ENCODE measurements around the gene ZSCAN1.
"Not testable (repeated sequence)": the region's sequence is repeated elsewhere in the genome, so short reads cannot be mapped to it uniquely, and the experiment has no call there.

ZSCAN1 gene

GRCh38 chr19:58033741-58034476, at the start of gene ZSCAN1:
ZSCAN1 (plus strand) TSS chr19:58034025; CDS start chr19:58037837, 3,812 bp downstream.
- peak in 2 of 4 experiments; percentile 5 to 20 for DNase-seq (ENCODE audit: low read depth in 4 of 4, low spot score in 1 of 4)

DNA sequence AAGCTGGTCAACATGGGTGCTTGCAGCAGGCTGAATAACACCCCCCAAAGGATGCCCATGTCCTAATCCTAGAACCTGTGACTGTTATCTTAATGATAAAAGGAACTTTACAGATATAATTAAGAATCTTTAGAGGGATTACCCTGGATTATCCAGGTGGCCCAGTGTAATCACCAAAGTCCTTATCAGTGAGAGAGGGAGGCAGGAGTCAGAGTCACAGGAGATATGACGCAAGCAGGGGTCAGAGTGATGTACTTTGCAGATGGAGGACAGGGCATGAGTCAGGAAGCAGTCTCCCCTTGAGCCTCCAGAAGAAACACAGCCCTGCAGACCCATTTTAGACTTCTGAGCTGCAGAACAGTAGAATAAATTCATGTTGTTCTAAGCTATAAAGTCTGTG, 41.0 kb upstream of the ZSCAN1 start:
- no peak for DNase-seq (ENCODE audit: low read depth in 4 of 4, low spot score in 1 of 4)

DNA sequence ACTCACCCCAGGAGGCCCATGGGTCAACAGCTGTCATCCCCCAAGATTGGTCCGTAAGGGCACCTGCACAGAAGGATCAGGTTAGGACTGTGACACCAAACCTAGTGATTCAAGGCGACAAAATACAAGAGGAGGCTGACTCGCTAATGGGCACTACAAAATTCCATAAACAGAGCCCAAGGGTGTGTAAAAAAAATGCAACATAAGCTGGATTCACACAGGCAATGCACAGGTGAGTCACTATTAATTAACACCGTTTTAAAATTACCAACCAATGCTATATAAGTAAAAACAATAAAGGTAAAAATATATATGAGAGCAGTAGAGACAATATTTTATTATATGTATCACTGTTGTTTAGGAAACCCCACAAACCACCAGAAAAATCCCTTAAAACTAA, 33.1 kb upstream of the ZSCAN1 start:
- no peak for DNase-seq (ENCODE audit: low read depth in 4 of 4, low spot score in 1 of 4)

DNA sequence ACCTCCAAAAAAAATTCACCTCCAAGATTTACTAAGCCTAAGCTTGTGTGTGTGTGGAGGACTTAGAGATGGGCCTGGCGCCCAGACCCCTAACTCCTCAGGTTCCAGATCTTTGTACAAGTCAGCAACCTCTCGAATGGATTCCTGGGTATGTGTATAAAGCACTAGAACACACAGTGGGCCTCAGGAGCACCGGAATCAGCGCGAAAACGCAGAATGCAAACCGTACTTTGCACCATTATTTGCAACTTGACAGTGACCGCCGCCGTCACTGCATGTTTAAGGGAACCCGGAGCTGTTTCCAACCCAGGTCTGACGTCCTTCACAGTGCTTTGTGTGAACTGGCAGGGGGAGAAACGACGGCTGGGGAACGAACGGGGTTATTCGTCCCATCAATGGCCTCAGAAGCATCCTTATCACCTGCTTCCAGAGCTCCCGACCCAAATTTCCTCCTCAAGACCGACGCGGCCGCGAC, 31.9 kb upstream of the ZSCAN1 start:
- DNase-seq (ENCODE audit: low read depth in 4 of 4, low spot score in 1 of 4): no peak

DNA sequence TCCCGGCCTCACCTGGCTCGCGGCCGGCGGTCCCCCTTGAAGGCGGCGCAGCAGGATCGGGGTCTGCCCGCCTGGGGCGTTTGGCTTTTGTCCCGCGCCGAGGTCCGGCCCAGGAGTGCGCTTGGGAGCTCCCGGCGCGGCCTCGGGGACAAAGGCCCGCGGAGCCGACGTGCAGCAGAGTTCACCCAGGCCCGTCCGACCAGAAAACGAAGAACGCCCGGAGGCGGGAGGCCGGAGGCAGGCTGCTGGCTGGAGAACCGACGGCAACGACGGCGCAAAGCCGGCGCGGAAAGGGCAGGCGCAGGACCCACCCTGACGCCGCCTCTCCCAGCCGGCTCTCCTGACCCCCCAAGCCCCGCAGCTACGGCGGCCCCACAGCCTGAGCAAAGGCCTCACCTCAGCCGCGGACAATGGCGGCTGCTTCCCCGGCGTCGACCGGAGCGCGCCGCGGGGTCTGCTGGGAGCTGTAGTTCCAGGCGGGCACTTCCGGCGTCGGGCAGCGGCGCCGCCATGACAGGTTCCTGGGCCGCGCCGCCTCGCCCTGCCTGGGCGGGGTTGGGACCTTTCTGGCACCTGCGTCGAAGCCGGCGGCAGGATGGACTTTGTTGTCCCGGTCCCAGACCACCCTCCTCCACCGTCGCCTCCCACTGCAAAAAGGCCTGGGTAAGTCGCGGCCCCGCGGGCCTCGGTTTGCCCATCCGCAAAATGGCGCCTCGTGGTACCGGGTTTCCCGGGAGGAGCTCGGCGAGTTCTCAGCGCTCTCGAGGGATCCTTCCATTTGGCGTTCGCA, 31.2 kb upstream of the ZSCAN1 start, which contains the start of gene ZNF606:
Gene ZNF606, minus strand, starts transcription at position 437 of the 790 bp plus-strand sequence. CDS start 1,501 bp downstream, outside the sequence.
- peak; percentile 54 to 75 (median 64) for DNase-seq (ENCODE audit: low read depth in 4 of 4, low spot score in 1 of 4)

DNA sequence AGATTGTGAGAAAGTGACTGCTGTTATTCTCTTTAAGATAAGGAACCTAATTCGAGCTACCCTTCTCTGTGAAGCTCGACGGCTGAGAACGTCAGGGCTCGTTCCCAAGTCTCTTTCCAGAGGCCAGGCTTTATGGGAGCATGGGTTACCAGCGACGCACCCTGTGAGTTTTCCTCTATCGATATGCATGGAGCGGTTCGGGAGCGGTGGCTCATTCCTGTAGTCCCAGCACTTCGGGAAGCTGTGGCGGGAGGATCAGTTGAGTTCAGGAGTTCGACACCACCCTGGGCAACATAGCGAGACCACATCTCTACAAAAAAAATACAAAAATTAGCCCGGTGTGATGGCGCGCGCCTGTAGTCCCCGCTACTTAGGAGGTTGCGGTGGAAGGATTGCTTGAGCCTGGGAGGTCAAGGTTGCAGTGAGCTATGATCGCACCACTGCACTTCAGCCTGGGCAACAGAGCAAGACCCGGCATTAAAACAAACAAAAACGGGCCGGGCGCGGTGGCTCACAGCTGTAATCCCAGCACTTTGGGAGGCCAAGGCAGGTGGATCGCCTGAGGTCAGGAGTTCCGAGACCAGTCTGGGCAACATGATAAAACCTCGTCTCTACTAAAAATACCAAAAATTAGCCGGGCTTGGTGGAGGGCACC, 30.5 kb upstream of the ZSCAN1 start:
- DNase-seq (ENCODE audit: low read depth in 4 of 4, low spot score in 1 of 4): no peak

DNA sequence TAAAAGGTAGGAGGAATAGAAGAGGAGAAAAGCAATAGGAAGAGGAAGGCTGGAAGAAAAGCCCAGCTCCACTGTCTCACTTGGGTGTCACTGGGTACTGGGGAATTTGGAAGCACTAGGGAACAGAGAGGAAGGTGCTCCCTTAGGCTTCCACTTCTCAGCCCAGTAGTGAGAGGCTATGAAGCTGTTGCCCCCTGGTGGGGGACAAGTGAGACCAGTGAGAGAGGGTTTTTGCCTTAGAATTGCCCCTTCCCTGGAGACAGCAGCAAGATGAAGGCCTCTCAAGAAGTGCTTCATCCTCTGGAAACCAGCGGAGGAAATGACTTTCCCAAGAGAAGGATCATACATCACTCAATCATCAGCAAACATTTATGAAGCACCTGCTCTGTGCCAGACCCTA, 26.5 kb upstream of the ZSCAN1 start:
- DNase-seq (ENCODE audit: low read depth in 4 of 4, low spot score in 1 of 4): no peak

- not testable (repeated sequence) for DNase-seq (ENCODE audit: low read depth in 4 of 4, low spot score in 1 of 4)
Observed at GRCh38 chr19:58008877-58009276, 24.9 kb upstream of the ZSCAN1 start.

DNA sequence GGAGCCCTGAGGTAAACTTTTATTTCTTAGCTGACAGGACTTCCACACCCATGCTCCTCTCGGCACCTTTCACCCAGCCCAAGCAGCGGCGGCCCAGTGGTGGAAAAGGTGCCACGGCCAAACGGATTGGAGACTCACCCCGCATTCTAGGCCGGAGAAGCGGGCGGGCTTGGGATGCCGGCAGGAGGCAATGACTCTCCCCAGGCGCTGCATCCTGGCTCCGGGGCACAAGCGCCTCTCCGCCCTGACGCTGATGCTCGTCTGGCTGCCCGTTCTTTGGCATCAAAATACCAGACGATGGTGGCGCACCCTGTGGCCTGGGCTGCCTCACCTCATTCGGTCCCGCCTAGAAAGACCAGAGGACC, 24.5 kb upstream of the ZSCAN1 start:
- no peak for DNase-seq (ENCODE audit: low read depth in 4 of 4, low spot score in 1 of 4)

DNA sequence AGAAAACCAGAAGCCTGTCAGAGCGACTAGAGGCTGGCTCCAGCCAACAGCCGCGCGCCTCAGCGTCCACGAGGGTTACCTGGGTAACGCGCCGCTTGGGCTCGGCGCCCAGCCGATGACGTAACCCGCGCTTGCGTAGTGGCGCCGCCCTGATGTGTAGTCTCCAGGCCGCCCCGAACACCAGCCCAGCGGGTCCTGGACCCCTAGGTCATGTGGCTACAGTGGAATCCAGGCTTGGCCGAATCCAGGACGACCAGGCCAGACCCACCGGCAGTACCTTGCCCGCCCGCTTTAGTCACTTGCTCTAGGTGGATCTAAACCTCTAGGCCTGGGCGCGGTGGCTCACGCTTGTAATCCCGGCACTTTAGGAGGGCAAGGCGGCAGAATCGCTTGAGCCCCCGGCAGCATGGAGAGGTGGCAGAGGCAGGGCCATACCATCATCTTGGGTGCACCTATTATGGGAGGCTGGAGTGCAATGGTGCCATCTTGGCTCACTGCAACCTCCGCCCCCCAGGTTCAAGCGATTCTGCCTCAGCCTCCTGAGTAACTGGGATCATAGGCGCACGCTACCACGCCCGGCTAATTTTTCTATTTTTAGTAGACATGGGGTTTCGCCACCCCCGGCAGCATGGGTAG, 24.0 kb upstream of the ZSCAN1 start:
- peak in 2 of 4 experiments; percentile 25 to 36 for DNase-seq (ENCODE audit: low read depth in 4 of 4, low spot score in 1 of 4)

- DNase-seq (ENCODE audit: low read depth in 4 of 4, low spot score in 1 of 4): no peak
Observed at GRCh38 chr19:58010507-58010906, 23.3 kb upstream of the ZSCAN1 start.

- DNase-seq (ENCODE audit: low read depth in 4 of 4, low spot score in 1 of 4): no peak
Observed at GRCh38 chr19:58014141-58014540, 19.7 kb upstream of the ZSCAN1 start.

DNA sequence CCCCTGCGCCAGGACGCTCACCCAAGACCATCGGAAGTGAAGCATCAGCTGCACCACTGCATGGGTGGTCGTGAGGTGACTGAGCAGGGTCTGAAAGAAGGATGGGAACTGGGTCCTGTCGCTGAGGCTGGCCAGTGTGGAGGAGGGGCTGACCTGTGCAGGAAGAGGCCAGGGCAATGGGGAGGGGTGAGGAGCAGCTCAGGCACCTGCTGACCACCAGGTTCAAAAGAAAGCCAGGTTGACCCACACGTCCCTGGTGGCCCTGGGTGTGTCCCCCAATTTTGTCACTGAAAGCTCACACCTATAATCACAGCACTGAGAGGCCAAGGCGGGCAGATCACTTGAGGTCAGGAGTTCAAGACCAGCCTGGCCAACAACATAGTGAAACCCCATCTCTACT, 13.7 kb upstream of the ZSCAN1 start:
- no peak for DNase-seq (ENCODE audit: low read depth in 4 of 4, low spot score in 1 of 4)

GRCh38 chr19:58021541-58022282, 12.1 kb upstream of the ZSCAN1 start:
- no peak for DNase-seq (ENCODE audit: low read depth in 4 of 4, low spot score in 1 of 4)

DNA sequence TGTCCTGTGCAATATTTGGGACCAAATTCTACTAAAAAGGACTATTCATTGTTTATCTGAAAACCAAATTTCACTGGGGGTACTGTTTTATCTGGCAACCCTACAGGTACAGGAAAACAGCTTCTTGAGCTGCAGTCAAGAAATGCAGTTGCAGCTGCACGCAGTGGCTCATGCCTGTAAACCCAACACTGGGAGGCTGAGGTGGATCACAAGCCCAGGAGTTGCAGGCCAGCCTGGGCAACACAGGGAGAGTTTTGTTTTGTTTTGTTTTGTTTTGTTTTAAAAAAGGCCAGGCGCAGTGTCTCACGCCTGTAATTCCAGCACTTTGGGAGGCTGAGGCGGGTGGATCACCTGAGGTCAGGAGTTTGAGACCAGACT, 11.6 kb upstream of the ZSCAN1 start:
- DNase-seq (ENCODE audit: low read depth in 4 of 4, low spot score in 1 of 4): no peak

- no peak for DNase-seq (ENCODE audit: low read depth in 4 of 4, low spot score in 1 of 4)
Observed at GRCh38 chr19:58024661-58025060, 9.2 kb upstream of the ZSCAN1 start.

GRCh38 chr19:58034477-58034793, 610 bp downstream of the ZSCAN1 start:
- DNase-seq (ENCODE audit: low read depth in 4 of 4, low spot score in 1 of 4): no peak

DNA sequence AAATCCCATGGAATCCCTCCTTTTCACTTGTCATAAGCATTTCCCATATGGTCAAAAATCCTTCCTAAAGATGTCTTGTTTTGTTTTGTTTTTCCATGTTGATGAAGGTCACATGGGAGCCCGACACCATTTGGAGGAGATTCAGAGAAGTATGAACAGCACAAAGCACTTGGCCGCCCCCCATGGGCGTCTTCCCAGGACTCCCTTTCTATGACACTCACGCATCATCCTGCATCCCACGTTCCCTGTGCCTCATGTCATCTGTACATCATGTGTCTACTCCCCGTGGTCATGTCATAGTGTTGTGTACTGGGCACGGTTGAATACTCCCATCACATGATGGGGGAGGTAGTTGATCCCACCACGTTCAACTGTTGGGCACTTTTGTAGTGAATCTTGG, 2.0 kb downstream of the ZSCAN1 start:
- no peak for DNase-seq (ENCODE audit: low read depth in 4 of 4, low spot score in 1 of 4)

GRCh38 chr19:58037927-58038687, 4.3 kb downstream of the ZSCAN1 start:
- DNase-seq (ENCODE audit: low read depth in 4 of 4, low spot score in 1 of 4): no peak

DNA sequence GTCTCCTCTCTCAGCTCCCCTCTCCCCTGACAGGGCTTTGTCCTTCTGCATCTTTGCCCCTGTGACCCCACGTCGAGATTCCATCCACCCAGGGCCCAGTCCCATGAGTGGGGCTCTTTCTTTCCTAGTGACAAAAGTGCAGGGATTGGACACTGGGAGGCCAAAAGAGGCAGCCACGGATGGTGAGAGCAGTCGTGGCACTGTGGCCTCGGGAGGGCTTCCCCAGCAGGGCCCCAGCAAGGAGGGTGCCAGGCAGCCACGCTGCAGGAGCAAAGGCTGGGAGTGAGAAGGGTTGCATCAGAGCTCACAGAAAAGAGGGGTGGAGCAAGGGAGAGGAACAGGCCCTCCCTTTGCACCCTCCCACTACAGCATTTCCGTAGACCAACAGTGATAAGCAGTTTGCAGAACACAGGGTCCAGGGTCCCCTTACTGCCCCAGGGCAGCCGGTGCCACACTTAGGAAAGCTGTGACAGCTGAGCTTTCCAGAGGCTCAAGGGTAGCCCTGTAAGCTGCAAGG, 4.9 kb downstream of the ZSCAN1 start:
- DNase-seq (ENCODE audit: low read depth in 4 of 4, low spot score in 1 of 4): no peak
